ENCODE data around the gene RPS6KC1. TPM values are rescaled to one million over a fixed set of nuclear protein-coding genes. Genes with fewer than 3 reads are reported as not detected.

The RPS6KC1 gene
- total RNA-seq, 1 donor from 2014 or later = 27.8 TPM

DNA sequence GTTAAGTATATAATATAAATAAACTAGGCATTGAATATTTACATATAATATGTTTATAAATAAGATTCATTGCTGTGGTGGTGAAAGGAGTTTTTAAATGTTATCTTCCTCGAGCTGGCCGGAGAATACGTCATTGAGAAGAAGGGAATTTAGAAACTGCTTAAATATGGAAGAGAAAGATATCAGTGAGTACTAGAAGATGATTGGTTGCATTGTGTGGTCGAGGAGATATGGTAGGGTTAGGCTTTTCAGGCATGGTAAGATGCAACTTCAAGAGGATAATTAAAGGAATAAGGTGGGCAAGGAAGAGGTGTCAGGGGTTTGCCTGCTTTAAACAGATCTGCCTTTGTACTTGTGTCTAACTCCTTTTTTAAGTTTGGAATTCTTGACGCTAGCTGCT lies 73.5 kb downstream of the RPS6KC1 start:
- Mint-ChIP-seq H3K4me1 (ENCODE audit: low read depth) (peaks cover 19% of the 10 kb centered on the region), H3K27ac (no peak overlapping the region), H3K9me3 (ENCODE audit: low read depth) (no peaks in the 10 kb centered on the region), H3K27me3 (no peaks in the 10 kb centered on the region), H3K4me3 (ENCODE audit: low read depth) (no peak overlapping the region), H3K36me3 (ENCODE audit: insufficient read depth) (peaks cover 4% of the 10 kb centered on the region)
- DNase-seq (ENCODE audit: low spot score, unreplicated experiment) = no peak
- TF ChIP-seq, protein P1, sequence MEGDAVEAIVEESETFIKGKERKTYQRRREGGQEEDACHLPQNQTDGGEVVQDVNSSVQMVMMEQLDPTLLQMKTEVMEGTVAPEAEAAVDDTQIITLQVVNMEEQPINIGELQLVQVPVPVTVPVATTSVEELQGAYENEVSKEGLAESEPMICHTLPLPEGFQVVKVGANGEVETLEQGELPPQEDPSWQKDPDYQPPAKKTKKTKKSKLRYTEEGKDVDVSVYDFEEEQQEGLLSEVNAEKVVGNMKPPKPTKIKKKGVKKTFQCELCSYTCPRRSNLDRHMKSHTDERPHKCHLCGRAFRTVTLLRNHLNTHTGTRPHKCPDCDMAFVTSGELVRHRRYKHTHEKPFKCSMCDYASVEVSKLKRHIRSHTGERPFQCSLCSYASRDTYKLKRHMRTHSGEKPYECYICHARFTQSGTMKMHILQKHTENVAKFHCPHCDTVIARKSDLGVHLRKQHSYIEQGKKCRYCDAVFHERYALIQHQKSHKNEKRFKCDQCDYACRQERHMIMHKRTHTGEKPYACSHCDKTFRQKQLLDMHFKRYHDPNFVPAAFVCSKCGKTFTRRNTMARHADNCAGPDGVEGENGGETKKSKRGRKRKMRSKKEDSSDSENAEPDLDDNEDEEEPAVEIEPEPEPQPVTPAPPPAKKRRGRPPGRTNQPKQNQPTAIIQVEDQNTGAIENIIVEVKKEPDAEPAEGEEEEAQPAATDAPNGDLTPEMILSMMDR (IDR thresholded peaks at IDR 0.05; ENCODE audit: unreplicated experiment) = no peak

DNA sequence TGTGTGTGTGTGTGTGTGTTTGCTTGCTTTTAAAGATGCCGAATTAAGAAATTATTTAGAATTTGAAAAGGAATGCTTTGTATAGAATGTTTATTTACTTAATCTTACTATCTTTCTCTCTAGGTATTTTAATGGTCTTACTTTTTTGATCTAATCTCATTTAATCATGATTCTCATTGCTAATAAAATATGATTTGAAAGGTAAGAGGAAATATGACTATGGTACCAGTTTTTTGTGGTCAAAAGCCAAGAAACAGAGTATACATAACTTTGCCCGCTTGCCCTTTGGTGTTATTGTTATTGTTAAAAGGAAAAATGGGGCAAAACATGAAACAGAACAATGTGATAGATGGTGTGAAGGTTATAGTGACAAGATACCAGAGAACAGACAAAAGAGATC lies 74.6 kb downstream of the RPS6KC1 start:
- H3K9me3 Mint-ChIP-seq (ENCODE audit: low read depth) = no peaks in the 10 kb centered on the region
- H3K36me3 Mint-ChIP-seq (ENCODE audit: insufficient read depth) = peaks cover 4% of the 10 kb centered on the region
- H3K4me1 Mint-ChIP-seq (ENCODE audit: low read depth) = peaks cover 16% of the 10 kb centered on the region
- H3K4me3 Mint-ChIP-seq (ENCODE audit: low read depth) = no peak overlapping the region
- no peak overlapping the region for H3K27ac Mint-ChIP-seq
- no peaks in the 10 kb centered on the region for H3K27me3 Mint-ChIP-seq
- DNase-seq (ENCODE audit: low spot score, unreplicated experiment) = no peak
- TF ChIP-seq, protein P1 (IDR thresholded peaks at IDR 0.05; ENCODE audit: unreplicated experiment) = no peak

DNA sequence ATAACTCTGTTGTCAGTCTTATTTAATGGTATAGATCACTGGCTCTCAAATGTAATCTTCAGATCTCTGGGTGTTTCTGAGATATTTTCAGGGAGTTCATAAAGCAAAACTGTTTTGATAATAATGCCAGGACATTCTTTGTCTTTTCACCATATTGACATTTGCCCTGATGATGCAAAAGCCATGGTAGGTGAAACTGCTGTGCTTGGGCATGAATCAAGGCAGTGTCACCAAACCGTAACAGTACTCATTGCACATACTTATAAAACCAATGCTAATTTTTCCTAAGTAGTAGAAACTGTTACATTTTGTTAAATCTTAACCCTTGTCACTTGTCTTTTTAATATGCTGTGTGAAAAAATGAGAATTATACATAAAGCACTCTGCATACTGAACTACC lies 76.0 kb downstream of the RPS6KC1 start:
- Mint-ChIP-seq H3K27me3 (no peaks in the 10 kb centered on the region), H3K4me3 (ENCODE audit: low read depth) (no peak overlapping the region)

DNA sequence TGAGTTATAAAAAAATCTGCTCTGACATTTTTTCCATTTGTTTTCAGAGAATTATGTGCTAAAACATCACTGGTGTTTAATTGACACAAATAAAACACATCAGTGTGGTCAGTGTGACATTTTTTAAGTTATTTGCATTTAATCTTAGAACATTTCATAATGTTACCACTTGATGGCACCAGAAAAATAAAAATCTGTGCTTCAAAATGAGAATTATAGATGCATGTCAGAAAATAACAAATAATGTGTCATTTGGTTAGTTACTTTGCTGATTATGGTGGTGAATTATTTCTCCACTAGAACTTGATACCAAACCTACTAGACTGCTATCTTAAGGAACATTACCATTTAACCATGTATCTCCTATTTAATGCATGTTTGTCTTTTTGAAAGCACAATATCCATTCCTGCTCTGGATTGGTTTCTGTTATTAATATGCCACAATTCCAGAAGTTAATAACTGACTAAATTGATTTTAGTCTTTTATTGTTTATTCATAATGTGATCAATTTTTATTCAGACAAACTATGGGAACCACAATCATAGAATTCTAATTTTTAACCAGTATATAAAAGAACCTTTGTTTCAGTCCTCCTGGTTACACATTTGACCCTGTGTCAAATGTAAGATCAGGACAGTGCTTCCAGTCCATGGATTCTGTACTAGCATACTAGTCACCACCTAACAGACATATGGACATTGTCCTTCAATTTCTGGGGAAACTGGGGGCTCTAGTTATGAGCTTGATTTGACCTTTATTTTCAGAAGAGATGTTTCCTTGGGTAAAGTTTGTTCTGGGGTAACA lies 81.0 kb downstream of the RPS6KC1 start:
- peaks cover 11% of the 10 kb centered on the region for H3K36me3 Mint-ChIP-seq (ENCODE audit: insufficient read depth)
- TF ChIP-seq, protein P1 (IDR thresholded peaks at IDR 0.05; ENCODE audit: unreplicated experiment) = no peak
- no peak for DNase-seq (ENCODE audit: low spot score, unreplicated experiment)
- H3K27me3 Mint-ChIP-seq = no peaks in the 10 kb centered on the region
- no peak overlapping the region for H3K27ac Mint-ChIP-seq
- peaks cover 27% of the 10 kb centered on the region for H3K4me1 Mint-ChIP-seq (ENCODE audit: low read depth)
- H3K4me3 Mint-ChIP-seq (ENCODE audit: low read depth) = no peak overlapping the region
- no peaks in the 10 kb centered on the region for H3K9me3 Mint-ChIP-seq (ENCODE audit: low read depth)

More for the DNA sequence above, 76.0 kb downstream of the RPS6KC1 start:
- H3K4me1 Mint-ChIP-seq (ENCODE audit: low read depth) = peaks cover 18% of the 10 kb centered on the region
- H3K27ac Mint-ChIP-seq = no peak overlapping the region
- peaks cover 5% of the 10 kb centered on the region for H3K36me3 Mint-ChIP-seq (ENCODE audit: insufficient read depth)
- no peak for DNase-seq (ENCODE audit: low spot score, unreplicated experiment)
- no peaks in the 10 kb centered on the region for H3K9me3 Mint-ChIP-seq (ENCODE audit: low read depth)
- TF ChIP-seq, protein P1 (IDR thresholded peaks at IDR 0.05; ENCODE audit: unreplicated experiment) = no peak

DNA sequence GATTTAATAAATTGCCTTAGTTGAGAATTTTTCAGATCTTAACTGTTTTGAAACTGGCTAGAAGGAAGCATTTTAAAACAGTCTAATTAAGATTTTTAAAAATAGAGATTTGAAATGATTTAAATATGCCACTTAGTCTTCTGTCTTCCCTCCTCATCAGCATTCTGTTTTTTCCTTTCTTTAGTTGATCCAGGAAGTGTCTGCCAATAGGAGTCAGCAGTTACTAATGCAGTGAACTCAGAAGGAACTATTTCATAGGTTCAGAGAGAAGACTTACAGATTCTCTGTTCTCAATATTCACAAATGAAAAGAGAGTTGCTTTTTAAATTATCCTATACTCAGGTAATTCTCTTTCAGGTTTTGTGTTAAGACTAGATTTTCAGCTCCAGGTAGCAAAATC lies 84.5 kb downstream of the RPS6KC1 start:
- no peak for DNase-seq (ENCODE audit: low spot score, unreplicated experiment)
- Mint-ChIP-seq H3K9me3 (ENCODE audit: low read depth) (peaks cover 26% of the 10 kb centered on the region), H3K27me3 (no peaks in the 10 kb centered on the region), H3K27ac (peak overlapping the region; percentile 80), H3K4me3 (ENCODE audit: low read depth) (no peak overlapping the region), H3K4me1 (ENCODE audit: low read depth) (peaks cover 33% of the 10 kb centered on the region), H3K36me3 (ENCODE audit: insufficient read depth) (peaks cover 29% of the 10 kb centered on the region)
- TF ChIP-seq, protein P1 (IDR thresholded peaks at IDR 0.05; ENCODE audit: unreplicated experiment) = no peak

Data from progenitor cell of endocrine pancreas (in vitro differentiated cells).